SK-N-MC (cell line): ENCODE measurements around the gene C1QTNF6.

Experiments
- DNase-seq: peaks from one replicate; pipeline ENCODE4 v3.0.0-alpha.2; 2011; ENCODE audit warnings: low read depth, low spot score
- H3K27ac ChIP-seq: fragments of 200-600 bp; sonication (generic); 2 replicates; pipeline ENCODE4 v1.5.1; 2016; ENCODE audit warnings: mixed run types
- H3K36me3 ChIP-seq: fragments of 200-600 bp; sonication (generic); 2 replicates; pipeline ENCODE4 v1.6.1; 2017; ENCODE audit warnings: antibody characterized with exemption, low read length, mixed read lengths; ENCODE audit not compliant: insufficient read depth
- H3K4me3 ChIP-seq: fragments of 200-600 bp; sonication (generic); 2 replicates; pipeline ENCODE4 v1.5.1; 2016
- H3K9ac ChIP-seq: fragments of 200-600 bp; sonication (generic); 2 replicates; pipeline ENCODE4 v1.8.0; 2017; ENCODE audit warnings: mixed run types, mixed read lengths; ENCODE audit not compliant: insufficient read length
- H3K9me3 ChIP-seq: fragments of 200-600 bp; sonication (generic); 2 replicates; pipeline ENCODE4 v1.6.1; 2017; ENCODE audit warnings: low read depth, mild to moderate bottlenecking, antibody characterized with exemption, low read length, moderate library complexity, mixed read lengths
- EZH2 ChIP-seq: fragments of 200-600 bp; sonication (generic); IDR thresholded peaks from one replicate; pipeline ENCODE4 v1.6.1; 2017; ENCODE audit warnings: antibody characterized with exemption
- FOXP2 ChIP-seq: optimal IDR thresholded peaks from 2 replicates; pipeline ENCODE3; 2011; ENCODE audit warnings: mild to moderate bottlenecking, moderate library complexity; ENCODE audit not compliant: insufficient read depth; ENCODE audit errors: extremely low read length, control extremely low read depth
- POLR2AphosphoS5 ChIP-seq: IDR thresholded peaks from 2 replicates; pipeline ENCODE4 v1.6.1; 2012; ENCODE audit warnings: mild to moderate bottlenecking, low read depth, low read length, borderline replicate concordance

Gene C1QTNF6

GRCh38 chr22:37218399-37218770 lies 30.3 kb upstream of the C1QTNF6 start:
- Histone ChIP-seq H3K27ac (no peak overlapping the region), H3K9ac (no peak overlapping the region)

GRCh38 chr22:37215890-37216289 lies 27.8 kb upstream of the C1QTNF6 start:
- no peak overlapping the region for H3K4me3 ChIP-seq
- H3K27ac ChIP-seq = no peak overlapping the region
- H3K9me3 ChIP-seq = no peaks in the 10 kb centered on the region
- no peak overlapping the region for H3K9ac ChIP-seq
- H3K36me3 ChIP-seq = no peaks in the 10 kb centered on the region
- no peak for TF ChIP-seq EZH2
- TF ChIP-seq POLR2AphosphoS5 = no peak
- no peak for TF ChIP-seq FOXP2
- no peak for DNase-seq

More at GRCh38 chr22:37218399-37218770, 30.3 kb upstream of the C1QTNF6 start:
- DNase-seq = no peak
- no peaks in the 10 kb centered on the region for H3K36me3 ChIP-seq
- H3K4me3 ChIP-seq = no peak overlapping the region
- no peaks in the 10 kb centered on the region for H3K9me3 ChIP-seq
- TF ChIP-seq FOXP2 (no peak), POLR2AphosphoS5 (no peak), EZH2 (no peak)

- H3K9ac ChIP-seq = no peak overlapping the region
- no peak overlapping the region for H3K27ac ChIP-seq
- H3K9me3 ChIP-seq = no peaks in the 10 kb centered on the region
- no peaks in the 10 kb centered on the region for H3K36me3 ChIP-seq
- TF ChIP-seq POLR2AphosphoS5 = no peak
- no peak for DNase-seq
- no peak overlapping the region for H3K4me3 ChIP-seq
These were observed 26.6 kb upstream of the C1QTNF6 start for GRCh38 chr22:37214731-37215030.

DNA sequence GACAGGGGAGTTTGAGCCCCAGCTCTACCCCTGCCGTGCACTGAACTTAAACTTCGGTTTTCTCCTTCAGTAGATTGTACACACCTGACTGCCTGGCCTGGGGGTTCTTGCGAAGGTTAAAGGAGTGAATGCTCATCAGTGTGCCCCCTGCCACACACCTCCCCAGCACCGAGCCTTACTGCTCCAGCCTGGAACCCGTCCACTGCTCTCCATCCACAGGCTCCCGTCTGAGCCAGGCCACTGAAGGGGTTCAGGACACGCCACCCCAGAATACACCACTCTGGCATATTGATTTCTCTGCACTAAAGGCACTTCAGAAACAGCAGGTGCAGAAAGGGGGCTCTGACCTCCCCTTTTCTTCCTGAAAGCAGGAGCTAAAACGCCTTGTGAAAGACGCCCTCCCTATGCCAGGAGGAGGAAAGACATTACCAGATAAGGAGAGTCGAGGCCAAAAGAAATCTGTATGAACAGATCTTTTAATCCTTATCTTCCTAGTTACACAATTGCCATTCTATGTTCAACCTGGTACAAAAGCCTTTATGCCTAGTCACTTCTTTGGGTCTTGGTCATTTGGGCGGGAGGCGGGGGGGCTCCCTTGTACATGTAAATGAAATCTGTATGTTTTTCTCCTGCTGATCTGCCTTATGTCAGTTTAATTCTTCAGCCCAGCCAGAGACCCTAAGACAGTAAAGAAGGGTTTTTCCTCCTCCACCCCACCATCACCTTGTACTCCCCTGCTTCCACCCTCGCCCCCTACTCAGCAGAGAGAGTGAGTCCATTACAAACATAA lies 26.1 kb upstream of the C1QTNF6 start:
- Histone ChIP-seq H3K4me3 (no peak overlapping the region), H3K27ac (no peak overlapping the region), H3K36me3 (no peaks in the 10 kb centered on the region), H3K9ac (no peak overlapping the region), H3K9me3 (no peaks in the 10 kb centered on the region)
- TF ChIP-seq EZH2 (no peak), POLR2AphosphoS5 (no peak), FOXP2 (no peak)
- no peak for DNase-seq

- no peaks in the 10 kb centered on the region for H3K36me3 ChIP-seq
- no peak for TF ChIP-seq EZH2
- TF ChIP-seq POLR2AphosphoS5 = no peak
- TF ChIP-seq FOXP2 = no peak
- H3K9ac ChIP-seq = no peak overlapping the region
- DNase-seq = no peak
- H3K9me3 ChIP-seq = no peaks in the 10 kb centered on the region
- no peak overlapping the region for H3K4me3 ChIP-seq
- H3K27ac ChIP-seq = no peak overlapping the region
These were observed 25.3 kb upstream of the C1QTNF6 start for GRCh38 chr22:37213218-37213855.

DNA sequence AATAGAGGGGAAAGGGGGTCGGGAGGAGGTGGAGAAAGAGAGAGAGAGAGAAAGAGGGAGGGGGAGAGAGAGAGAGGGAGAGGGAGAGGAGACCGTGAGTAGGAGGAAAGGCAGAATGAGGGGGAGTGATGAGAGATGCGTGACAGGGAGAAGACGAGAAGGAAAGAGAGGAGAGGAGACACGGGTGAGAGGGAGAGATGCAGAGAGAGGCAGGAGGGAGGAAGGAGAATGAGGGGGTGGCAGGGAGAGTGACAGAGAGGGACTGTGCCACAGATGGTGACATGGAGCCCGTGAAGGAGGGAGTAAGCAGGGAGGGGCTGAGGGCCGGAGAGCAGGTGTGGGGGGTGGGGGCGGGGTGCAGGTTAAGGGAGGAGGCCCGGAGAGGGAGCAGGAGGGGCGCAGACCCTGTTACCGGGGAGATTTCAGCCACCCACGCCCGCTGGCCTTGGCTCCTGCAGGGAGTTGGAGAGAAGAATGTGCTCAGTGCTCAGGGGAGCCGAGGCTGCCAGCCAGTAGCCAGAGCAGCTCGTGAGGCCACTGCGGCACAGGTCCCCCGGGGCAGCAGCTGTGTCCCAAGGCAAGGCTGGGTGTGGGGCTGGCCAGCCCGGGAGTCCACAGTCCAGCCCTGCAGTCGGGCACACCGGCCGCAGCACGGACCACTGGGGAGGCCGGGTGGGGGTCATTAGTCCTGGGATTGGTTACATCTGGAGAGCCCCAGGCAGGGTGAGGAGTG lies 24.3 kb upstream of the C1QTNF6 start, which contains the start of gene SSTR3:
Gene SSTR3, minus strand, starts transcription at position 304 of the 733 bp plus-strand sequence. CDS start 4,674 bp downstream, outside the sequence.
- Histone ChIP-seq H3K36me3 (no peaks in the 10 kb centered on the region), H3K9me3 (no peaks in the 10 kb centered on the region), H3K9ac (no peak within 1 kb of the TSS), H3K27ac (no peak within 1 kb of the TSS), H3K4me3 (no peak within 1 kb of the TSS)
- TF ChIP-seq POLR2AphosphoS5 = no peak
- no peak for DNase-seq

DNA sequence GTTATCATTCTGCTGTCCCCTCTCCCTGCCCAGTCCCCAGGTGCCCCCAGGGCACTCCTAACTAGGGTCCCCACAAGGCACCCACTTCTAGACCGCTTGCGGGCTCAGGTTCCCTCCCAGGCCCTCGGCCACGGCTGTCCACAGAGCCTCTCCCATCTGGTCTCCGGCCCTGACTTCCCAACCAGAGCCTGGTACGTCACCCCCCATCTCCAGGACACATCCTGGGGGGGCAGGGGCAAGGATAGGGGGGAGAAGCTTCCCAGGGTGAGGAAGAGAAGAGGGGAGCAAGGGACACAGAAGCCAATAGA lies 23.8 kb upstream of the C1QTNF6 start:
- TF ChIP-seq POLR2AphosphoS5 = no peak
- H3K9ac ChIP-seq = no peak overlapping the region
- no peaks in the 10 kb centered on the region for H3K9me3 ChIP-seq

GRCh38 chr22:37211075-37211865 lies 23.2 kb upstream of the C1QTNF6 start:
- Histone ChIP-seq H3K36me3 (no peaks in the 10 kb centered on the region), H3K9ac (no peak overlapping the region), H3K4me3 (no peak overlapping the region), H3K27ac (no peak overlapping the region), H3K9me3 (no peaks in the 10 kb centered on the region)
- TF ChIP-seq POLR2AphosphoS5 (no peak), FOXP2 (no peak), EZH2 (no peak)
- DNase-seq = no peak

More for the DNA sequence above, 23.8 kb upstream of the C1QTNF6 start:
- Histone ChIP-seq H3K4me3 (no peak overlapping the region), H3K36me3 (no peaks in the 10 kb centered on the region), H3K27ac (no peak overlapping the region)
- no peak for DNase-seq
